Non-pigmented ciliary epithelial cell (primary cell): ENCODE results near the gene COL27A1.

ENCODE experiments used
- DNase-seq: peaks from one replicate; pipeline ENCODE4 v3.0.0-alpha.2; 2010; ENCODE audit warnings: low read depth

The COL27A1 gene

DNA sequence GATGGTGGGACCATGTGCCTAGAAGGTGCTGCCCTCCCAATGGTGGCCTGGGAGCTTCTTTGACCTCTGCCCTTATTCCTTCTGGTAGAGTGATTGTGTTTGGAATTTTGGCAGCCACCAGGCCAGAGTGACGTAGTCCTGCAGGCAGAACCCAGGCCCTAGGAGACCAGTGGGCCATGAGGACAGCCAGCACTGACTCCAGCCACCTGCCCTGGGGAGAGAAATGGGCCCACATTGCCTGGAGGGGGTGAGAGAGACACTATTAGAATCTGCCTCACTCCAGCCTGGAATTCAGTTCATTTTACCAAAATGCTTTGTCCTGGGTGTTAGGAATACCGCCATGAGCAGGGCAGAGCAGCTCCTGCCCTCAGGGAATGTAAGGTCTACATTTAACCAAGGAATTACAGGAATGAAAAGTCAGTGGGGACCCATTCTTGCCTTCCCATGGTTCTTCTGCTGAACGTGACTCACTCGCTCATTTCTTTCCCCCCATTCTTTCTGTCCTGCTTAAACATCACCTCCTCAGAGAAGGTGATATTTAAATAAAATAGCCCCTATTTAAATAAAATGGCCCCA lies 5.5 kb upstream of the COL27A1 start:
- no peak for DNase-seq

DNA sequence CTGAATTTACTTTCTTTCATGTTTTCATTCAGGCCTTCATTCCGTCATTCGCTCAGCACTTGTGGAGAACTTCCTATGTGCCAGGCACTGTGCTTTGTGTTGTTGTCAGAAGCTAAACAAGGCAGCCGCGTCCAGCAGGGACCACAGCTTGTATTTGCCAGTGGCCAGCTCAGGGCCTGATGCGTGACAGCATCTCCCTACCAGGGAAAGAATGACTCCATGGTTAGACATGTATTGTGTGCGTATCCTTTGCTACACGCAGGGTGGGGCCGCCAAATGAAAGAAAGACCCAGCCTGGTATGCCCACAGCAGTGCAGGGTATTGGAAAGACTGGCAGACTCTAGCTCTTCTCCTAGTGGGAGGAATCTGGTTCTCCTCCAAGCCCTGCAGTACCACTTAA lies 4.7 kb upstream of the COL27A1 start:
- DNase-seq, result no peak

DNA sequence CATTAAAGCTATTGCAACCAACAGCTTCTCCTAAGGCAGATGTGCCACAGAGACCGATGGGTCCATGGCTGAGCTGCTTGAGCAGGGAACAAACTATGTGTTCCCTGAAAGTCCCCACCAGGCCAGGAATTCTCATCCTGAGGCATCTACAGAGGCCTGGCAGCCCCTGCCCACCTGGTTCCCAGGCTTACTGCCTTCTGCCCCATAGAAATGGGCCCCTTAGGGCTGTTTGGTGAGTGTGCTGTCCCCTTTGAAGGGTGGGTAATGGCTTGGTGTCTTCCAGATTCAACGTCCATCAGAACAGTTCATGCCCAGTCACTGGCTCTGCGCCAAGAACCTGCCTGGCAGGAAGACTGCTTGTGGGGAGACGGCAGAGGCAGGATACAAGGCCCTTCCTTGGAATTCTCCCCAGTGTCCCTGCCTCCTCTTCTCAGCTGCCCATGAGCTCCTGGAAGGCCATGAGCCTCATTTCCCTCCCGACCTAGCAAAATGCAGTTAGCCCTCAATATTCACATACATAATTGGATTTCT lies 3.8 kb upstream of the COL27A1 start:
- DNase-seq, result no peak

DNA sequence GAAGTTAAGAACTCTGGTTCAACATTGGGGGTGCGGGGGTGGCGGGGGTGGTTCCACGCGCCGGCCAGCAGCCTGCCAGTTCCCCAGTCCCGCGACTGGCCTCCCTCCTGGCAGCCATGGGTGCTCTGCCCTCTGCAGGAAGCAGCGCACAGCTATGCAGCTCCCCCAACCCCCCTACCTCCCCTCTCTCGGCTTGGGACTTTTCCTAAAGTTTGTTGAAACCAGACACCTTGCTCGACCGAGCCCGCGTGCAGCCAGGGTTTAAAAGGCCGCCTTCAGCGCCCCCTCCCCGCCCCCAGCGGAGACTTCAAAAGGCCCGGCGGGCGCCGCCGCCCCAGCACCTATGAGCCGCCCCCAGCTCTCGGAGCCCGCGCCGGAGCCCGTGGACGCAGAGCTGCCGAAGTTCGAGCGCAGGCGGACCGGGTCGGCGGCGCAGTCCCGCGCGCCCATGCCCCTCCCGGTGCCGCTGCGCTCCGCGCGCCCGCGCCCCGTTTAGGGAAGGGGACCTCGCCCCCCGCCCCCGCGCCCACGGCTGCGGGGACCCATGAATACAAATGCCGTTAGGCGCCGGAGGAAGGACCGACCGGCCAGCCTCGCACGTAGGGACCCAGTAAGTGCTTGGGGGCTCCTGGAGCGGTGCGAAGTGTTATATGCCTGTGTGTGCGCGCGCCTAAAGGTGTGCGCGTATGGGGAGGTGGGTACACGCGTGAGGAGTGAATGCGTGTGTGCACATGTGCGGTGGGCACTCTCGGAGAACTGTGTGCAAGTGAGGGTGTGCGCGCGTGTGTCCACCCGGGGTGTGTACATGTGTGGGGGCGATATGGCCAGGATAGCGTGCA lies 1.4 kb upstream of the COL27A1 start:
- no peak for DNase-seq

DNA sequence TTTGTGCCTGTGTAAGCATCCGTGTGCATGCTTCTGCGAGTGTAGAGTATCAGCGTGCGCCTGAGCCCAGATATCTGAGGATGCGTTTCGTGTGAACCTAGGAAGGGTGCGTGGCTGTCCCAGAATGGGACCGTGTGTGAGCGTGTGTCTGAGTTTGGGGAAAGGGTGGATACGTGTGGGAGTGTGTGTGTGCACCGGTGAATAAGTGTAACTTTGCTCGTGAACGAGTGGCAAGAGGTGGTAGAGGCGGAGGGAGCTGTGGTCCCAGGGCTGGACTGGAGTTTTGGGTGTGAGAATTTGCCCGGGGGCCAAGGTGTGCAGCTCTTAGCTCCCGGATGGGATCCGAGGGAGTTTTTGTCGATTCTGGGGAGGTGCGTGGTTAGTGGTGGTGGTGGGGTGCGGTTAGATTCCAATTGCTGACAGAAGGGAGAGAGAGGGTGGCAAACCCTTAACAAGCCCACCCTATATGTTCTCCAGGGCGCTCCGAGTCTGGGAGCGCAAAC lies 686 bp upstream of the COL27A1 start:
- no peak for DNase-seq

DNA sequence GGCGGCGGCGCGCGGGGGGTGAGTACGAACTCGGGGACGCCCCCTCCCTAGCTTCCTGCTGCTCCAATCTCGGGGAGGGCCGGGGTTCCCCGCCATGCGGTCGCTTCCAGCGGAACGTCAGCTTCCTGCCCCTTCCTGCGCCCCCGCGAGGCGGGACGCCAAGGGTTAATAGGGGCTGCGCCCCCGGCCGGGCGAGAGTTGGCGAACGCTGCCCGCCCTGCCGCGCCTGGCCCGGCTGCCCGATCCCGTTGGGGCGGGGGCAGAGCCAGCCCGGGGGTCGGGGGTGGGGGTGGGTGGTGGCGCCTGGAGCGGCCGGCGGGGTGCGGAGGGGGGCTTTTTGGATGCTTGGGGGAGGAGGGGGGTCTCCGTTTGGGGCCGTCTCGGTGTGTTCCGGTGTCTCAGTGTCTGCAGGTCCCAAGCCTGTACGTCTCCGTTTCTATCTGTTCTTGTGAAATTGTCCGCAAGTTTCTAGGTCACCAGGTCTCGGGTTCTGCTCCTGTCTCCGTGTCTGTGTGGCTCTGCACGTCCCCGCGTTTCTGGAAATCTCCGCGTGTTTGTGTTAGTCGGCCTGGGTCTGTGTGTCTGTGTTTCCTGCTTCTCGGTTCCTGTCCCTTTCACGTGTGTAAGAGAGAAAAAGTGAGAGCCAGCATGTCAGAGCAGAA lies 789 bp downstream of the COL27A1 start:
- DNase-seq, result no peak

DNA sequence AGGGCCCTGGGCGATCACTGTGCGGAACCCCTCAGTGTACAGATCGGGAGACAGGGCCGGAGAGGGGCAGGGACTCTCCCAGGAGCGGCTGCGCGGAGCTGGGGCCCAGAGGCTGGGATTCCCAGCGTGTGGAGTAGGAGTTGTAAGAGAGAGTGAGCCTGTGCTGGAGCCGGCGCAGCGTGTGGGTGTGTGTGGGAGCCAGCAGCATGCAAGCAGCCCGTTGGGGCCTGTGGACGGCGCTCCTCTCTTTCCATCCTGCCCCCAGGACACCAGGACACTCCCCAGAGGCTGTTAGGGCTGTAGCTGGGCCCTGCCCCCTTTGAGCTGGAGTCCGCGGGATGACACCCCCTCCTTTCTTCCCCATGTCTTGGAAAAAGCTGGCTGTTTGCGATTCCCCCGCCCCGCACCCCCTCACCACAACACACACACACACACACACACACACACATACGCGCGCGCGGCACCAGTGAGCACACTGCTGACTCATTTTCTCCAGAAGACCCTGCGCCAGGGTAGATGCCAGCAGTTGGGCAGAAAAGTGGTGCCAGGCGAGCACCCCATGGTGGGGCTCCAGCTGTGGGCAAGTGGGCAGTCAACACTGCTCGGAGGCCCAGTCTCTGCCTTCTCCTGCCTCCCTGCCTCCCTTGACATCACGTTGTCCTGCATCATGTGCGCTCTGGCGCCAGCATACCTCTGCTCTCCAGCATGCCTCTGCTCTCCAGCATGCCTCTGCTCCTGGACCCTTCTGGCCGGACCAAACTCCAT lies 1.5 kb downstream of the COL27A1 start:
- no peak for DNase-seq

DNA sequence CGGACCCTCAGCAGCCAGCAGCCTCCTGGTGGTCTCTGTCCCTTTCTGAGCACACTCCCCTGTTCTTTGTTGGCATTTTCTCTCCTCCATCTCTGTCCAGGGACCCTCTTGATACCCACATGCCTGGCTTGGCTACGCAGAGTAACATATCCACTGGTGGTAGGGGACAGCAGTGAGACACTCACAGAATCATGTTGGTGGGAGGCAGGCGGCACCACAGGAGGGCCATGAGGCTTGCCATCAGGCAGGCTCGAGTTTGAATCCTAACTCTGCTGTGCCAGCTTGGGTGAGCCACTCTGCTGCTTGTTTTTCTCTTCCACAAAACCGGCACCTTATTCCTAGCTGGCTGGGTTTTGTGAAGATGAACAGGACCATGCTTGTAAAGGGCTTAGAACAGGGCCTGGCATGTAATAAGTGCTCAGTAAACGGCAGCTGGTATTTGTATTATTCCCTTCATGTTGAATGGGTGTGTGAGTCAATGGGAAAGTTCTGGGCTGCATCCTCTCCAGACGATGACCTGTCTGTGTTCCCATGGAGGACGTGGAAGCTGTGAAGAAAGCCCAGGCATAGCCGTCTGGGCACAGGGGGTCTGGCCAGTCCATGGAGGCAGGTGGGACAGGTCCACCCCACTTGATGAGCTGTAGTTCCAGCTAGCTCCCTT lies 2.3 kb downstream of the COL27A1 start:
- no peak for DNase-seq

DNA sequence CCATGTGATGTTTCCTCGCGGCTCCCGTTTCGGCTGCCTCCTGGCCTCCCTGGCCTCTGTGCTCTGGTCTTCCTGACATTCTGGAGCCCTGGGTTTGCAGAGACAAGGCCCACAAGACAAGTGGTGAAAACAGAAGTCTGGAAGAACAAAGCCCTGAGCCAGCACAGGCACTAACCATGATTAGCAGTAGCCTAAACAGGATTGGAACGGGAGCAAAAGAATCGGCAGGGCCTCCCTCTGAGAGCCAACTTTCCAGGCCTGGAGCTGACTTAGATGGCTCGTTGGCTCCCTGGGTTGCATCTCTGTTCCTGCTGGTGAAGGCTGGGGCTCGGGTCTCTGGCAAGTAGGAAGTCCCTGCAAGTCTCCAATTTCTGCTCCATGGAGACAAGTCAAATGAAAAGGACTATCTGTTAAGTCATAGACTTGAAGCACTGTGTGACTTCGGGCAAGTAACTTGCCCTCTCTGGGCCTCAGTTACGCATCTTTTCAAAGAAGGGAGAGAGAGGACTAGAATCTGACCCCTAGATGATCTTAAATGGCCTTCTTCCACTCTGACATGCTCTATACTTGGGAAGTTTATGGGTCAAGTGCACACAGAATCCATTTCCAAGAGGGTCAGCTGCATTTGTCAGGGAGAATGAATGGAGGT lies 3.3 kb downstream of the COL27A1 start:
- no peak for DNase-seq

DNA sequence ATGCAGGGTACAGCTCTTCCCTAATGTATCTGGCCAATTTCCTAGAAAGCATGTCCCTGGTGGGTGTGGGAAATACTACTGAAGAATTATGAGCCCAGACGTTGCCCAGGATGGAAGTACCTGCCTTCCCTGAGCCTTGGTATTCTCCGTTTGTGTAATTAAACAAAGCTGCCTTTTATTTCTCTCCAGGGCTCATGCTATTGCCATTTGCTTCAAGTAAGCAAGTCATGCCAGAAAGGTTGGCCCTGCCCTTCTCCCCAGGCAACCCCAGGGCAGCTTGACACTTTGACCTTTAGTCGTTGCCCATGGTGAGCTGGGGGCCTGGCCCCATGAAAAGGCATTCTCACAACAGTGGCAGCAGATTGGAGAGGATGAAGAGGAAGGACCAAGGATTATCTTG lies 4.4 kb downstream of the COL27A1 start:
- DNase-seq, result no peak

DNA sequence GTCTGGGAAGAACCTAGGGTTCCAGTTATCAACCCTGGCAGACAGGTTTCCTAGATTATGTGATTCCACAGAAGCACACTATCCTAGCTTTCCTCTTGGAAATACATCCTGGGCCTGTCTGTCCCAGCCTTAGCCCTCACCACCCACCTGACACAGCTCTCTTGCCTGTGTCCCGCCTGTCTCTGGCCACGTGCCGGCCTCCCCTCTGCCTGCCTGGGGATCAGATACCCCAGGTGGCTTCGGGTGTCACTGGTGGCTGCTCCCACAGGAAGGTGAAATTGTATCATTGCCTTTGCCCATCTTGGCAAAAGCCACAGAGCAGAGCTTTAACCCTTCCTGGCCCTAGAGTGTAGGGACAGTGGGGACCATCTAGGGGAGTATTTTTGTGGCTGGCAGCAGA lies 6.2 kb downstream of the COL27A1 start:
- DNase-seq, result no peak

DNA sequence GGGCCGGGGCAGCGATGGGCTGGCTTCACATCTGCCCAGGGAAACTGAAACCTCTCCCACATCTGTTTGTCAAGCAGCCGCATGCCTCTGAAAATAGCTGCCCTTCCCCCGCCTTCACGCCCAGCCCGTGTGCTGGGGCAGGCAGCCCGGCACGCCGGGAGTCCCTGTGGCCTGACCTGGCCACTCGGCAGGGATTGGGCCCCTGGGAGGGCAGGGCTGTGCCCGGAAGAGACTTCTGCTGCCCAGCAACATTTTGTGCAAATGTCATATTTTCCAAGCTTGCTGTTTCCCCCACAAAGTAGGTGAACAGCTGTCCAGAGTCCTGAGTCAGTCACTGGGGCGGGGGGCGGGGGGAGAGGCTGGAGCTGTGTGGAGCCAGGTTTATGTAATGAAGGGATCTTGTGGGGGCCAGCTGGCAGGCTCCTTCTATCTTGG lies 8.2 kb downstream of the COL27A1 start:
- no peak for DNase-seq

DNA sequence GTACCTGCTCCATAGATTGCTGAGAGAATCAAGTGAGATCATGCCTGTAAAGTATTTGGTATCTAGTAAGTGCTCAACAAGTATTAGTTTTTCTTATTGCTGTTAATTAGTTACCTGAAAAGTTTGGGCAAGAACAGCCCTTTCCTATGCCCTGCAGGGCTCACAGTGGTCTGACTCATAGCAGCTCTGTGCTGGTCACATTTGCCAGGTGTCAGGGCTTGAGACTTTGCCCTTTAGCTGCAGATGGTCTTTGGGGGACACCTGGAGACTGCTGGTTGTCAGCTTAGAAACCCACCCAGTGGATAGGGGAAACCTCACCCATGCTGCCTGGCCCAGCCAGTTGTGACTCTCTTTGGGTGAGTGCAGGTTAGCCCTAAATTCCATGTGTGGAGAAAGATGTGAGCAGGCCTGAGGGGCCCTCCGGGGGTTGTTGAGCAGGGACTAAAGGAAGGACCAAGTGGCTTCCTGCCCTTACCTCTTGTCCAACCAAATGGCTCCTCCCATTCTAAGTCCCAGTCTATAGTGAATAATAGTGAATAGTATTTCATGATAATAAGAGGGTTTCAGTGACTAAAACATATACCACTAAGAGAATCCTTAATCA lies 9.0 kb downstream of the COL27A1 start:
- no peak for DNase-seq

DNA sequence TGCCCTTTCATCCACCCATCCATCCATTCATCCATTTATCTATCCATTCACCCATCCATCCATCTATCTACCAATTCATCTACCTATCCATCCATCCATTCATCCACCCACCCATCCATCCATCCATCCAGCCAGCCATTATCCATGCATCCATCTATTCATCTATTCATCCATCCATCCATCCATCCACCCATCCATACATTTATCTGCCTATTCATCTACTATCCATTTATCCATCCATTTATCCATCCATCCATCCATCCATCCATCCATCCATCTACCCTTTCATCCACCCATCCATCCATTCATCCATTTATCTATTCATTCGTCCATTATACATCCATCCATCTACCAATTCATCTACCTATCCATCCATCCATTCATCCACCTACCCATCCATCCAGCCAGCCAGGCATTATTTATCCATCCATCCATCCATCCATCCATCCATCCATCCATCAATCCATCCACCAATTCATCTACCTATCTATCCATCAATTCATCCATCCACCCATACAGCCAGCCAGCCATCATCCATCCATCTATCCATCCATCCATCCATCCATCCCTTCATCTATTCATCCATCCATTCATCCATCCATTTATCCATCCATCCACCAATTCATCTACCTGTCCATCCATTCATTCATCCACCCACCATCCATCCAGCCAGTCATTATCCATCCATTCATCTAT lies 10.2 kb downstream of the COL27A1 start:
- no peak for DNase-seq

DNA sequence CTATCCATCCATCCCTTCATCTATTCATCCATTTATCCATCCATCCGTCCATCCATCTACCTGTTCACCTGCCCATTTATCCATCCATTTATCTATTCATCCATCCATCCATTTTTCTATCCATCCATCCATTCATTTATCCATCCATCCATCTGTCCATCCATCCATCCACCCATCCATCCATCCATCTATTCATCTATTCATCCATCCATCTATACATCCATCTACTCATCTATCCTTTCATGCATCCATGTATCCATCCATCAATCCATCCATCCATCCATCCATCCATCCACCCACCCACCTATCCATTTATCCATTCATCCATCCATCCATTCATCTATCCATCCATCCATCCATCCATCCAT lies 10.8 kb downstream of the COL27A1 start:
- no peak for DNase-seq

DNA sequence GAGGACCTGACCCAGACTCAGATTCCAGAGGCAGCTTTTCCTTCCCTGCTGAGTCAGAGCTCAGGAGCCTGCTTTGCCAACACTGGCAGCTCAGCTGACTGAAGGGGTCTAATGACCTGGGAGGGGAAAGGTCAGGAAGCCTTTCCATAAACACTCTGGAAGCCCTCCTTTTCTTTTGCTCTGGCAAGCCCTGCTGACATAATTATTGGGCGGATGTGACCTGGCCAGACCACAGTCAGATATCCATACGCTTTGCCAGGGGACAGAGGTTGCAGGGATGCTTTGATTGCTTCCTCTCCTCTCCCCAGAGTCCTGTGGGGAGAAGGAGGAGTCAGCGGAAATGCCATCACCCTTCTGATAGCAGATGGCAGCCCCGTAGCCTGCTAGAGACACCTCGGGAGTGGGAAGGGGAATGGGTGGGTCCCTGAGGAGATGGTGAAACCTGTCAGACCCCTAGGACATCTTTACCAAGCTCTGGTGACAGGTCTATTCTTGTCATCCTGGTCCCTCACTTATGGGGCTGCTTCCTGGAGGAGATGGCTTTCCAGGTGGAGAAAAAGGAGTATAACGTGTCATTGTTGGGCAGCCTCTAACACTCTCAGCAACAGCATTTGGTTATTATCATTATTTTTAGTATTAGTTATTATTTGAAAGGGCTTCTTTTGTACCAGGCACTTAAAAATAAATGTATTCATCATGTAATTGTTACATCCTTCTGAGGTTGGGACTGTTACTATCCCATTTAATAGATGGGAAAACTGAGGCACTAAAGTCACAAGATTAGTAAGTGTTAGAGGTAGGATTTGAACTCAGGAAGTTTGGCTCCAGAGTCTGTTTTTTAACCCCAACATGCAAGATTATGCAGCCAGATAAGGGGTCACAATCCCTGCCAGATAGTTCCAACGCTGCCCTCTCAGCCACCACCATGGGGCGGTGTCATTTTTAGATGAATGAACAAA lies 11.6 kb downstream of the COL27A1 start:
- DNase-seq, result no peak

DNA sequence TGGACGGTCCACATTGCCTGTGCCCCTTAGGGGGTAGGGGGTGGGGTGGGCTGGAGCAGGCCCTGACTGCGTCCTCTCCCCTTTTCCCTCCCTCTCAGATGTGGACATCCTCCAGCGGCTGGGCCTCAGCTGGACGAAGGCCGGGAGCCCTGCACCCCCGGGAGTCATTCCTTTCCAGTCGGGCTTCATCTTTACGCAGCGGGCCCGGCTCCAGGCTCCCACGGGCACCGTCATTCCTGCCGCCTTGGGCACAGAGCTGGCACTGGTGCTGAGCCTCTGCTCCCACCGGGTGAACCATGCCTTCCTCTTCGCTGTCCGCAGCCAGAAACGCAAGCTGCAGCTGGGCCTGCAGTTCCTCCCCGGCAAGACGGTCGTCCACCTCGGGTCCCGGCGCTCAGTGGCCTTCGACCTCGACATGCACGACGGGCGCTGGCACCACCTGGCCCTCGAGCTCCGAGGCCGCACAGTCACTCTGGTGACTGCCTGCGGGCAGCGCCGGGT lies 12.3 kb downstream of the COL27A1 start:
- no peak for DNase-seq

DNA sequence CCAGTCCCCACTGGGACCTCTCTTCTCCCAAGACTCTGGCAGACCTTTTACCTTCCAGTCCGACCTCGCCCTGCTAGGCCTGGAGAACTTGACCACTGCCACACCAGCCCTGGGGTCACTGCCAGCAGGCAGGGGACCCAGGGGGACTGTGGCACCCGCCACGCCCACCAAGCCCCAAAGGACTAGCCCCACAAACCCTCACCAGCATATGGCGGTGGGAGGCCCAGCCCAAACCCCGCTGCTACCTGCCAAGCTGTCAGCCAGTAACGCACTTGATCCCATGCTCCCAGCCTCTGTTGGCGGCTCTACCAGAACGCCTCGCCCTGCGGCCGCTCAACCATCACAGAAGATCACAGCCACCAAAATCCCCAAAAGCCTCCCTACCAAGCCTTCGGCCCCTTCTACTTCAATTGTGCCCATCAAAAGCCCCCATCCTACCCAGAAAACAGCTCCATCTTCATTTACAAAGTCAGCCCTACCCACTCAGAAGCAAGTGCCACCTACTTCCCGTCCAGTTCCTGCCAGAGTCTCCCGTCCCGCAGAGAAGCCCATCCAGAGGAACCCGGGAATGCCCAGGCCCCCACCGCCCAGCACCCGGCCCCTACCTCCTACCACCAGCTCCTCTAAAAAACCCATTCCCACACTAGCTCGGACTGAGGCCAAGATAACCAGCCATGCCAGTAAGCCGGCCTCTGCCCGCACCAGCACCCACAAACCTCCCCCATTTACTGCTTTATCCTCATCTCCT lies 13.1 kb downstream of the COL27A1 start:
- no peak for DNase-seq
